Measurements from ENCODE around the gene NELL1.

Gene NELL1

GRCh38 chr11:20934516-20934915 is 265.1 kb downstream of the NELL1 start:
- no peak for DNase-seq (ENCODE audit: low read depth, low spot score)

GRCh38 chr11:20937826-20938225 is 268.4 kb downstream of the NELL1 start:
- no peak overlapping the region for H3K27ac ChIP-seq
- DNase-seq (ENCODE audit: low read depth, low spot score): no peak

More at GRCh38 chr11:20934516-20934915, 265.1 kb downstream of the NELL1 start:
- H3K27ac ChIP-seq: no peak overlapping the region

GRCh38 chr11:20949585-20949984 is 280.2 kb downstream of the NELL1 start:
- DNase-seq (ENCODE audit: low read depth, low spot score): no peak
- H3K27ac ChIP-seq: no peak overlapping the region

- DNase-seq (ENCODE audit: low read depth, low spot score): no peak
- H3K27ac ChIP-seq: no peak overlapping the region
Measured at GRCh38 chr11:20962581-20962980, 293.2 kb downstream of the NELL1 start.

GRCh38 chr11:20963596-20963995 is 294.2 kb downstream of the NELL1 start:
- H3K27ac ChIP-seq: no peak overlapping the region
- DNase-seq (ENCODE audit: low read depth, low spot score): no peak

- DNase-seq (ENCODE audit: low read depth, low spot score): no peak
- H3K27ac ChIP-seq: no peak overlapping the region
Measured at GRCh38 chr11:20964985-20965384, 295.6 kb downstream of the NELL1 start.

GRCh38 chr11:20966489-20966888 is 297.1 kb downstream of the NELL1 start:
- DNase-seq (ENCODE audit: low read depth, low spot score): no peak

GRCh38 chr11:20973940-20974559 is 304.7 kb downstream of the NELL1 start:
- no peak for DNase-seq (ENCODE audit: low read depth, low spot score)
- H3K27ac ChIP-seq: no peak overlapping the region

More at GRCh38 chr11:20966489-20966888, 297.1 kb downstream of the NELL1 start:
- no peak overlapping the region for H3K27ac ChIP-seq

GRCh38 chr11:20980736-20981135 is 311.4 kb downstream of the NELL1 start:
- DNase-seq (ENCODE audit: low read depth, low spot score): no peak
- no peak overlapping the region for H3K27ac ChIP-seq

- no peak overlapping the region for H3K27ac ChIP-seq
- DNase-seq (ENCODE audit: low read depth, low spot score): no peak
Measured at GRCh38 chr11:20990447-20990846, 321.1 kb downstream of the NELL1 start.

- DNase-seq (ENCODE audit: low read depth, low spot score): no peak
Measured at GRCh38 chr11:20991471-20991870, 322.1 kb downstream of the NELL1 start.

GRCh38 chr11:21007297-21007696 is 337.9 kb downstream of the NELL1 start:
- H3K27ac ChIP-seq: no peak overlapping the region
- no peak for DNase-seq (ENCODE audit: low read depth, low spot score)

More at GRCh38 chr11:20991471-20991870, 322.1 kb downstream of the NELL1 start:
- H3K27ac ChIP-seq: no peak overlapping the region

- no peak overlapping the region for H3K27ac ChIP-seq
- DNase-seq (ENCODE audit: low read depth, low spot score): no peak
Measured at GRCh38 chr11:21018248-21018647, 348.9 kb downstream of the NELL1 start.

GRCh38 chr11:21026685-21027084 is 357.3 kb downstream of the NELL1 start:
- no peak for DNase-seq (ENCODE audit: low read depth, low spot score)
- no peak overlapping the region for H3K27ac ChIP-seq

- no peak for DNase-seq (ENCODE audit: low read depth, low spot score)
- H3K27ac ChIP-seq: no peak overlapping the region
Measured at GRCh38 chr11:21037850-21038249, 368.5 kb downstream of the NELL1 start.

- H3K27ac ChIP-seq: no peak overlapping the region
- no peak for DNase-seq (ENCODE audit: low read depth, low spot score)
Measured at GRCh38 chr11:21038801-21039200, 369.4 kb downstream of the NELL1 start.

- H3K27ac ChIP-seq: no peak overlapping the region
- DNase-seq (ENCODE audit: low read depth, low spot score): no peak
Measured at GRCh38 chr11:21040630-21041029, 371.2 kb downstream of the NELL1 start.

- no peak for DNase-seq (ENCODE audit: low read depth, low spot score)
Measured at GRCh38 chr11:21048626-21049025, 379.2 kb downstream of the NELL1 start.

GRCh38 chr11:21053466-21053865 is 384.1 kb downstream of the NELL1 start:
- no peak overlapping the region for H3K27ac ChIP-seq

More at GRCh38 chr11:21048626-21049025, 379.2 kb downstream of the NELL1 start:
- H3K27ac ChIP-seq: no peak overlapping the region

GRCh38 chr11:21056644-21057043 is 387.3 kb downstream of the NELL1 start:
- no peak for DNase-seq (ENCODE audit: low read depth, low spot score)
- no peak overlapping the region for H3K27ac ChIP-seq

More at GRCh38 chr11:21053466-21053865, 384.1 kb downstream of the NELL1 start:
- no peak for DNase-seq (ENCODE audit: low read depth, low spot score)

- DNase-seq (ENCODE audit: low read depth, low spot score): no peak
Measured at GRCh38 chr11:21059879-21060278, 390.5 kb downstream of the NELL1 start.

GRCh38 chr11:21066030-21066429 is 396.6 kb downstream of the NELL1 start:
- H3K27ac ChIP-seq: no peak overlapping the region
- no peak for DNase-seq (ENCODE audit: low read depth, low spot score)

More at GRCh38 chr11:21059879-21060278, 390.5 kb downstream of the NELL1 start:
- H3K27ac ChIP-seq: no peak overlapping the region
